Omental fat pad (tissue), 4 donors: ENCODE data around the gene EXD3. TPM values are rescaled to one million over a fixed set of nuclear protein-coding genes. Genes with fewer than 3 reads are reported as not detected.
A peak's percentile ranks its signal among the peaks of the same experiment; 100 is the strongest.

Experiments used
- ATAC-seq: fragments of 150-250 bp; one replicate; pipeline ENCODE4 v1.9.1; 2016; ENCODE audit warnings: mild to moderate bottlenecking, moderate library complexity; ENCODE audit not compliant: low FRiP score
- DNase-seq: peaks from one replicate; pipeline ENCODE4 v3.0.0-alpha.2; 2019; ENCODE audit warnings: low spot score
- total RNA-seq, 4 donors: library from RNA; depleted of rRNA; stranded (reverse); fragments of >200 nt; gene quantifications; one replicate each; pipeline ENCODE4 v1.1.0, GENCODE V29; 2016
- TF ChIP-seq, protein P1 (sequence below), 3 donors: fragments of 450-650 bp; IDR thresholded peaks; one replicate each; pipeline ENCODE4 v1.5.1; 2016 to 2017; ENCODE audit warnings: antibody characterized with exemption in 3 of 3, mild to moderate bottlenecking in 3 of 3, moderate library complexity in 2 of 3

EXD3 gene
- total RNA-seq, 4 donors from 2014 or later: 8.3 to 18.3 (median 10.5) TPM

DNA sequence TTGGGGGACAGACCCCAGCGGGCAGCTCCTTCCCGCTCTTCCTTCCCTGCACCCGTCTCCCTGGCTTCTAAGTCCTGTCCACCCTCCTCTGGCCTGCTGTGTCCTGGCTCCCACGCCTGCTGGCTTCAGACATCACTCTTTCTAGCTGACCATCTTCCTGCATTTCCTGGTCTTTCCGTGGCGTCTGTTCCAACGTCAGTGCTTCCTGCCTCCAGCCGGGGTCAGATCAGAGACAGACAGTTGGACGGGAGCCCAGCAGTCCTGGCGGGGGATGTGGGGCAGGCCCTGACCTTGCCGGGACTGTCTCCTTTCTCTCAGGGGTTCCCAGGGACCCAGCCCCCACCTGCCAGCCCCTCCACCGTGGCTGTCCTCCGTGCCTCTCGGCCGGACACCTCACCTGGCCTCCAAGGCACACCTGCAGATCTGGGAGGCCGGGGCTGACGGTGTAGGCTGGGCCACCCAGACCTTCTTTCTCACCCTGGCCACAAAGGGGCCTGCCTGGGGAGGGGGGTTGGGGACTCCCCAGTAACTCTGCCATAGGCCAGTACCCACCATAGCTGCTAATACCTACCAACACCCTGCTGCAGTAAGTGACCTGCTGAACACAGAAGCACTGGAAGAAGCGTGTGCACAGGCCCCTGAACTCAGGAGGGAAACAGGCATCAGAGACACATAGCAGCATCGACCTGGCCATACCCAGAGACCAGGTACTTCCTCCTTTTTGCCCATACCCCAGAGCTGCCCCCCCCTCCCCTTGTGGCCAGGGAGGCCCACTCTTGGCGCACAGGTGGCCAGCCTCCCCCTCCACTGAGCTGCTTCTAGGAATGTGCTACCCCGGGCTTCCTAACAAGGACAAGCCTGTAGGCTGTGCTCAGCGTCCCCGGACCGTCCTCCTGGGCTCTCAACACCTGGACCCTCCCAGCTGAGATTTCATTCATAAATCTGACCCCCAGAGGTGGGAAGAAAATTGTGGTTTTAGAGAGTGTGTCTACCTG, 126.0 kb downstream of the EXD3 start:
- DNase-seq (no peak), ATAC-seq (no peak)
- TF ChIP-seq, protein P1, sequence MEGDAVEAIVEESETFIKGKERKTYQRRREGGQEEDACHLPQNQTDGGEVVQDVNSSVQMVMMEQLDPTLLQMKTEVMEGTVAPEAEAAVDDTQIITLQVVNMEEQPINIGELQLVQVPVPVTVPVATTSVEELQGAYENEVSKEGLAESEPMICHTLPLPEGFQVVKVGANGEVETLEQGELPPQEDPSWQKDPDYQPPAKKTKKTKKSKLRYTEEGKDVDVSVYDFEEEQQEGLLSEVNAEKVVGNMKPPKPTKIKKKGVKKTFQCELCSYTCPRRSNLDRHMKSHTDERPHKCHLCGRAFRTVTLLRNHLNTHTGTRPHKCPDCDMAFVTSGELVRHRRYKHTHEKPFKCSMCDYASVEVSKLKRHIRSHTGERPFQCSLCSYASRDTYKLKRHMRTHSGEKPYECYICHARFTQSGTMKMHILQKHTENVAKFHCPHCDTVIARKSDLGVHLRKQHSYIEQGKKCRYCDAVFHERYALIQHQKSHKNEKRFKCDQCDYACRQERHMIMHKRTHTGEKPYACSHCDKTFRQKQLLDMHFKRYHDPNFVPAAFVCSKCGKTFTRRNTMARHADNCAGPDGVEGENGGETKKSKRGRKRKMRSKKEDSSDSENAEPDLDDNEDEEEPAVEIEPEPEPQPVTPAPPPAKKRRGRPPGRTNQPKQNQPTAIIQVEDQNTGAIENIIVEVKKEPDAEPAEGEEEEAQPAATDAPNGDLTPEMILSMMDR (IDR thresholded peaks at IDR 0.05): no peak

DNA sequence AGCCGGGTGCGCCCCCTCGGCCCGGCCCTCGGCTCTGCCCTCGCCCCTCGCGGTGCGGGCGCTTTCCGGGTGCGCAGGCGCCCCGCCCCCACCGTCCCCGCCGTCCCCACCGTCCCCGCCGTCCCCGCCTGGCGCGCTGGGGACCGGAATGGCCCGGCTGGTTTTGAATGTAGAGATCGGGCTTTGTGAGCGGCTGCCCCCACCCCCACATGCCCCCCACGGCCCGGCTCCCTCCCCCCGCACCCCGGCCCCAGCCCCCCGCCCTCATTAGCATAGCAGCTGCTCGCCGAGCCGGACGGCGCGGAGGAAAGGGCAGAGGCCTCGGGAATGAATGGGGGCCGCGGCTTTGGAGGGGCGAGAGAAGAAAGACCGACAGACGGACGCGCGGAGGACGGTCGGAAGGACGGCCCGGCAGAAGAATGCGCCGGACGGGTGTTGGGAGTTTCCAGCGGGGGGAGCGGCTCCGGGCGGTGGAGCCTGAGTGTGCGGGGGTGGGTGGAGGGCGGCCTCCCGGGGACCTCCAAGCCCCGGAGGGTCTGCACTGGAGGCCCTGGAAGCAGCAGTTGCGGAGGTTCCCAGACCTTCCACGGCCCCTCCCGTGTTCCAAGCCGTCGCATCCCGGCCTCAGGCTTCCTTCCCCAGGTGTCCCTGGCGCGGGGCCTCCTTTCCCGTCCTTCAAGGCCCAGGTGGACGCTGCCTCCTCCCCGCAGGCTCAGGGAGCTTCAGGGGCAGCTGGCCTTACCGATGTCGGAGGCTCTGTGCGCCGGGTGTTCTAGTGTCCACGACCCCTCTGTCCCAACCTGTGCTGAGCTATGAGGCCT, 126.9 kb downstream of the EXD3 start:
- no peak for DNase-seq
- ATAC-seq: no peak
- TF ChIP-seq, protein P1 (IDR thresholded peaks at IDR 0.05): no peak

DNA sequence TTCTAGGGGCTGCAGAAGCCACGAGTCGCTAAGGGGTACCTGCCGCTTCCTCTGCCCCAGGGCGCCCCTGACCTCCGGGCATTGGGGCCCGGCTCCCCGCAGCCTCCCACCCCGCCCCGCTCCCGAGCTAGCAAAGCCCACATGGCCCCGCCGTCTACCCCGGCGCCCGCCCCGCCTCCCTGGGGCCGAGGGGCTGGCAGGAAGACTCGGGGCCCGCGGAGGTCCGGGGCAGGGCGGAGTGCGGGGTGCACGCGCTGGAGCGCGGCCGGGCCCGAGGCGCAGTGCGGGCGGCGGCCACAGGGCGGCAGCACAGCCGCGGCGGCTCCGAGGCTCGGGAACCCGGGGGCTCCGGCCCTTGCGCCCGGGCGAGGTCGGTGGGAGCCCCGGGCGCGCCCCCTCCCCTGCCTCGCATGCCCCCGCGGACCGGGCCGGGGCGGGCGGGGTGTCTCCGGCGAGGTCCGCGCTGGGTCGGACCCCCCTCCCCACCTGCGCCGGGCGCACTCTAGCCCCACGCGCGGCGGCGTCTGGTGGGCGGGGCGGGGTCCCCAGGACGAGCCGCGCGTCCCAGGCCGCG, 127.6 kb downstream of the EXD3 start:
- ATAC-seq (peak; percentile 72), DNase-seq (no peak)
- TF ChIP-seq, protein P1 (IDR thresholded peaks at IDR 0.05): peak in 2 of 3 donors; percentile 23 to 52

DNA sequence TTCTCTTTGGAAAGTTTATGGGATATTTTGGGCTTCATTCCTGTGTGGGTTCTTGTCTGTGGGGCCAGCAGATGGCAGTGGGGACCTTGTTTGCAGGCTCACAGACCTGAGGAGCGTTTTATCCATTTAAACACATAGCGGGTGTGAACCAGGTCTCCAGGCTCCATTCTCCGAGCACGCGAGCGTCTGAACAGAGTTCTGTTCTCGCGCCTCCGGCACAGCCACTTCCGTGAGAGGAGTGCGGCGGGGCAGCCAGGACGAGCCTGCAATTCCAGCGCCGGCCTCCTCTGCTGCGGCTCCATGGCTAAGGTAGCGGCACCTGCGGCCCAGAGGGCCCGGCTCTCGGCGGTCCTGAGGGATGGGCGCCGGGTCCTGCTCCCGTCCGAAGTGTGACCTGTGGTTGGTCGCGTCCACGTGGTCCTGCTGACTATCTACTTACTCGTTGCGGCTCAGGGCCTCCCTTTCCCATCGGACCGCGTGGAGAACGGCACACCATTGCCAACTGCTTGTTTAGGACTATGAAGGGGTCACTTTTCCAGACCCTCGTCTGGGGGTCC, 128.2 kb downstream of the EXD3 start:
- ATAC-seq: peak; percentile 15

DNA sequence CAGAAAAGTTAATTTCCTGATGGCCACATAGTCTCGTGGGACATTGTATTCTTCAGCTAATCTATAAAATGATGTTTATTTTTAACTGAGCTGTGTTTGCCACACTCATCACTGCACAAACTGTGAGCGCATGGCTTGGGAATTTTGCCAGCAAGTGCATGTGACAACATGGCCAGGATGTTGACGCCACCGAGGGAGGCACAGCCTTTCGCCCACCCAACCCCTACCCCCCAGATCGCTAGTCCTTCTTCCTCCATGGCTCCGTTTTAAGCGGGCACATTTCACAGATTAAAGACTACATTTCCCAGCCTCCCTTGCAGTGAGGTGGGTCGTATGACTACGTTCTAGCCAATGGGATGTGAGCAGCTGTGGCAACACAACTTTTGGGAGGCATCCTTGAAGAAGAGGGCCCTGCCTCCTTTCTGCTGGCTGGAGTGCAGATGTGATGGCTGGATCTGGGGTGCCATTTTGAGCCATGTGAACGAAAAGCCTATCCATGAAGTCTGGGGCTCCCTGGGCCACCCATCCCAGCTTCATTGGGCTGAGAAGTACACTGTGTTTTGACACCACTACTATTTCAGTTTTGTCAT, 128.8 kb downstream of the EXD3 start:
- DNase-seq: no peak
- TF ChIP-seq, protein P1 (IDR thresholded peaks at IDR 0.05): no peak
- ATAC-seq: no peak

More for the DNA sequence above, 128.2 kb downstream of the EXD3 start:
- TF ChIP-seq, protein P1 (IDR thresholded peaks at IDR 0.05): no peak
- DNase-seq: no peak

DNA sequence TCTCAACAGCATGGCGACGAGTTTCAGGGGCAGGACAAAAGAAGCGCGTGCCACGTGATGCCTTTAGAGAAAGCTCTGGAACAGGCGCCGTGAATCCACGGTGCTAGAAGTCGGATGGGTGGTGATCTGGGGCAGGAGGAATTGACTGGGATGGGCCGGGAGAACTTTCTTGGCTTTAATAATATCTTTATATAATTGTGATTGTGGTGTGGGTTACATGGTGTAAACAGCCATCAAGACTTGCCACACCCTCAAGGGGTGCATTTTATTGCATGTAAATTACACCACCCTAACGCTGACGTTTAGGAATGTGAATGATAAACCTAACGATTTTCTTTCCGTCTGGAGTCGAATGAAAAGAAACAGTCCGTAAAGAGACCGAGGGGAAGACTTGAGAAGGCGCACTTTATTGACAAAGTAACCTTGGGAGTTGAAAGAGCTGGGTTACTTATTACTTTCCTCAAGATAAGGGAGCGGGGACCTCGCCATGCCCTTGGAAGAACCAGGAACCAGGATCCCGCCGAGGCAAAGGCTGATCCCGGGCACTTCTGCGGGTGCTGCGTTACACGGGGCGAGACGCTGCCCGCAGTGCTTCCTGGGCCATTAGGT, 129.4 kb downstream of the EXD3 start:
- TF ChIP-seq, protein P1 (IDR thresholded peaks at IDR 0.05): no peak
- ATAC-seq (no peak), DNase-seq (no peak)
